CD4-positive, alpha-beta T cell treated with Interferon gamma for 1 hour (primary cell): ENCODE measurements around the gene G2E3.

Source experiments
- DNase-seq: peaks from one replicate; pipeline ENCODE4 v3.0.0-alpha.2; 2020

G2E3 gene

DNA sequence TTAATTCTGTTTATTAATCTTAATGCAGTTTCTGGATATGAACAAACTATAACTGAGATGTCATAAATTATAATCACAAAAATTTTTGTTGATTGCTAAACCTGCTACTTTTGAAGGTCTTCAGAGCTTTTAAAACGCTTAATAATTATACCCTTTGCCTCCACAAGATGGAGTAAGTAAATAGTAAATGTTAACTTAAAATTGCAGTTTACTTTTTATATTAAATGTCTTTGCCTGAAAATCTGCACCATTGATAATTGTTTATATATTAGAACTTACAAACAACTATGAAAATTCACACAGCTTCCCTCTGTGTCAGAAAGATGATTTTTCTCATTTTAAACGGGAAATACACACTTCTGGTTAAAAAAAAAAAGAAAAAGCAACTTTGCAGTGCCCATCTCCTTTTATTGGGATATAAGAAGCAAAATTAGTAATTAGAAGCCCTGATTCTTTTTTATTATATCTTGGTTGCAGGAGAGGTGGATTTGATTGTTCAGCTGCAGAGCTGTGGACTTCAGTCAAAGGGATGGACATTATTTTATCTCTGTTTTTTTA, 98.7 kb downstream of the G2E3 start:
- no peak for DNase-seq

- DNase-seq: no peak
These were observed 99.7 kb downstream of the G2E3 start for GRCh38 chr14:30658645-30659044.

DNA sequence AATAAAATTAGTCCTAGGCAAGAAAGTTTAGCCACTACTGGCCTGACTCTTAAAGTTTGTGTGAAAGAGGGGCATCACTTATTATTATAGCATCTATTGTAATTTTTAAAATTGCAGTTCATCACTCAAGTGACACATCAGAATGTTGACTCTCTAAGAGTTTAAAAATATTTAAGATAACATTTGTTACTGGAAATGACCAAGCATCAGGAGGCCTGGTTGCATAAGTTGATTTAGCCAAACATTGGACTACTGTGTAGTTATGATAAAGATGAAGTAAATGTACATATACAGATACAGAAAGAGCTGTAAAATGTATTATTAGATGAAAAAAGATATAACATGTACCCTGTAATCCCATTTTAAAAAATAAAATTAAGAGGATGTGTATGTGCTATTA, 110.6 kb downstream of the G2E3 start:
- no peak for DNase-seq
